Mucosa of rectum (tissue), 2 donors: ENCODE results near the gene KRTAP10-1.

Experiments
- H3K27ac ChIP-seq, 2 donors: one replicate each; pipeline ENCODE4 v1.7.0; 2013; ENCODE audit warnings: inconsistent platforms in 2 of 2, low read depth in 2 of 2, low read length in 2 of 2
- H3K27me3 ChIP-seq, 2 donors: one replicate each; pipeline ENCODE4 v1.7.0; 2013; ENCODE audit warnings: low read length in 2 of 2; ENCODE audit not compliant: control insufficient read depth in 2 of 2, insufficient read depth in 2 of 2
- H3K36me3 ChIP-seq, 2 donors: one replicate each; pipeline ENCODE4 v1.7.0; 2013; ENCODE audit warnings: low read length in 2 of 2; ENCODE audit not compliant: control insufficient read depth in 2 of 2, insufficient read depth in 2 of 2
- H3K4me1 ChIP-seq, 2 donors: one replicate each; pipeline ENCODE4 v1.7.0; 2013; ENCODE audit warnings: low read length in 2 of 2, mild to moderate bottlenecking in 1 of 2; ENCODE audit not compliant: control insufficient read depth in 2 of 2, insufficient read depth in 2 of 2
- H3K4me3 ChIP-seq, 2 donors: one replicate each; pipeline ENCODE4 v1.7.0; 2013; ENCODE audit warnings: low read length in 2 of 2
- H3K9ac ChIP-seq, 2 donors: one replicate each; pipeline ENCODE4 v1.7.0; 2013; ENCODE audit warnings: low read length in 2 of 2, low read depth in 1 of 2, mild to moderate bottlenecking in 1 of 2
- H3K9me3 ChIP-seq, 2 donors: one replicate each; pipeline ENCODE4 v1.7.0; 2013; ENCODE audit warnings: low read length in 2 of 2; ENCODE audit not compliant: control insufficient read depth in 2 of 2
- donor health status: healthy.
- donor health status: Normal muscosa, but diverticular disease.

The KRTAP10-1 gene

GRCh38 chr21:44500111-44500510, 39.9 kb downstream of the KRTAP10-1 start:
- H3K36me3 ChIP-seq: no peaks in the 10 kb centered on the region
- no peaks in the 10 kb centered on the region for H3K27me3 ChIP-seq
- H3K4me3 ChIP-seq: no peak overlapping the region
- H3K4me1 ChIP-seq: peaks cover 0 to 5% of the 10 kb centered on the region in 2 donors
- no peaks in the 10 kb centered on the region for H3K9me3 ChIP-seq
- H3K9ac ChIP-seq: no peak overlapping the region
- H3K27ac ChIP-seq: no peak overlapping the region

GRCh38 chr21:44499631-44500030, 40.4 kb downstream of the KRTAP10-1 start:
- Histone ChIP-seq H3K9me3 (no peaks in the 10 kb centered on the region), H3K9ac (no peak overlapping the region), H3K27ac (no peak overlapping the region), H3K36me3 (no peaks in the 10 kb centered on the region), H3K4me3 (no peak overlapping the region), H3K4me1 (peaks cover 0 to 5% of the 10 kb centered on the region in 2 donors), H3K27me3 (peaks cover 0 to 2% of the 10 kb centered on the region in 2 donors)

DNA sequence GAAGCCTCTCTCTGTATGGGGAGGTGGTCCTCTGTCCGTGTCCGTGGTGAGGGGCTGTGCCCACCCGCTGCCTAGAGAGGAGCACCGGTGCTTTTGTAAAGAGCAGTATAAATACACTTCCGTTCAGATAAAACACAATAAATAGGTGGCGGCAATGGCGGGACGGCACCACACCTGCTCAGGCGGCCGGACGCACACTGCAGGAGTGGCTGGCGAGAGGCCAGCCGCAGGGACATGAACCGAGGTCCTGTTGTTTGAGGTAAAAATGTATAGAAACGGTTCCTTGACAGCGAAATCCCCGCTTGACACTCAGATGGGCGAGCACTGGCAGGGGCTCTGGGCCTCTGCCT, 40.8 kb downstream of the KRTAP10-1 start:
- H3K9me3 ChIP-seq: no peaks in the 10 kb centered on the region
- H3K9ac ChIP-seq: no peak overlapping the region
- H3K27me3 ChIP-seq: peaks cover 0 to 2% of the 10 kb centered on the region in 2 donors
- H3K4me3 ChIP-seq: no peak overlapping the region
- peaks cover 0 to 5% of the 10 kb centered on the region in 2 donors for H3K4me1 ChIP-seq
- H3K27ac ChIP-seq: no peak overlapping the region
- H3K36me3 ChIP-seq: no peaks in the 10 kb centered on the region

DNA sequence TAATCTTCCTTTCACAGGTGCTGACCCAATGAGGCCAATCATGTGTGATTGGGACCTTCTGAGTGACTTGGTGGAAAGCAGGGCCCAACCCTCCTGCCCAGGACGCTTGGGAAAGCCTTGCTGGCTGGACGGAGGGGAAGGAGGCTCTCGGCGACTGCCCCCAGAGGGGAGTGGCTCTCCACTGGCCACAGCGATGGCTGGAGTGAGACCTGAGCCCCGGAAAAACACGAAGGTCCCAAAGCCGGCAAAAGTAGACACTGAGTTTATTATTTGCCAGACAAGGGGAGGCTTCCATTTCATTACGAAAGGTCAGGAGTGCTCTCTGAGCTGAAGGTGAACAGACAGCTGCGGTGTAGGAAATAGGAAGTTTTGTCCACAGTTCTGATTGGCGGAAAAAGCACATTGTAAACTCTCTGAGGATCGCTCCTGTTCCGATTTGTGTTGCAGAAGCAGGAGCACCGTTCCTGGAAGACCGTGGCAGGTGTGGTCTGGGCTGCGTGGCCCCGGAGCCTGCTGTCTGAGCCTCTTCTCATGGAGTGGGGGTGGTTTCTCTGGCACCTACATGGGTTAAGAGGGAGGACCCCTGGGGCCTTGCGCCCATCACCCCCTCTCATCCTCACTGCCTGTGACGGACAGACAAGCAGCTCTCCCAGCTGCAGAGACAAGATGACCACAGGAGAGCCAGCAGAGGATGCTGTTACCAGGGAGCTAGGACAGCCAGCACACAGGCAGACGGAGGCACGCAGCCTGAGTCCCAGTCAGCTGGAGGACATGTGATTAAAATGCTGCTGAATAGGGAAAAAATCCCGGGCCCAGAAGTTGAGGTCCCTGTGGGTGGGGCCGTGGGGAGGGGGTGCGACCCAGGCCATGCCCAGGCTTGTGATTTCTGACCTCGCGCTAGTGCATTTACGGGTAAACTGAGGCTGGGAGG, 41.5 kb downstream of the KRTAP10-1 start:
- Histone ChIP-seq H3K9ac (no peak overlapping the region), H3K9me3 (no peaks in the 10 kb centered on the region), H3K27ac (no peak overlapping the region), H3K4me1 (peaks cover 0 to 5% of the 10 kb centered on the region in 2 donors), H3K4me3 (no peak overlapping the region), H3K36me3 (no peaks in the 10 kb centered on the region), H3K27me3 (peaks cover 0 to 2% of the 10 kb centered on the region in 2 donors)

GRCh38 chr21:44497703-44498126, 42.3 kb downstream of the KRTAP10-1 start:
- Histone ChIP-seq H3K9ac (no peak overlapping the region), H3K27me3 (peaks cover 0 to 2% of the 10 kb centered on the region in 2 donors), H3K4me3 (no peak overlapping the region), H3K27ac (no peak overlapping the region), H3K9me3 (no peaks in the 10 kb centered on the region), H3K4me1 (peaks cover 0 to 5% of the 10 kb centered on the region in 2 donors), H3K36me3 (no peaks in the 10 kb centered on the region)

- Histone ChIP-seq H3K36me3 (no peaks in the 10 kb centered on the region), H3K27me3 (peaks cover 0 to 2% of the 10 kb centered on the region in 2 donors), H3K27ac (no peak overlapping the region), H3K4me1 (peaks cover 0 to 5% of the 10 kb centered on the region in 2 donors), H3K9ac (no peak overlapping the region), H3K9me3 (no peaks in the 10 kb centered on the region), H3K4me3 (no peak overlapping the region)
These were observed 43.1 kb downstream of the KRTAP10-1 start for GRCh38 chr21:44496564-44497550.

GRCh38 chr21:44495611-44496563, 44.1 kb downstream of the KRTAP10-1 start:
- Histone ChIP-seq H3K36me3 (no peaks in the 10 kb centered on the region), H3K9ac (no peak overlapping the region)

DNA sequence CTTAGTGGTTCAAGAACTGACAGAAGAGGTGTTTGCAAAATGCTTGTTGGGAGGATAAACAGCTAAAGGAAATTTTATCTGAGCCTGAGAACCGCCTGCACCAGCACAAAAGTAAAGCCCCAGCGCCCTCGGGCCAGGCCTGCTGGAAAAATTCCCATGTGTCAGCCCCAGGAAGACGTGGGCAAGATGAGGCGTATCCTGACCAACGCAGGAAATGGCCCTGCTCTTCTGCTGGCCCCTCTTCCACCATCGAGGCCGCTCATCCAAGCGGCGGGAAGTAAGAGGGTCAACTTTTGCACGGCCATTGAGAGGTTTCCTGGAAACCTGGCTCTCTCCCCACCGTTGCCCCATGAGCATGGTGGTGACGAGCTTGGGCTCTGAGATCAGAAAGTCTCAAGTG, 45.0 kb downstream of the KRTAP10-1 start:
- peaks cover 0 to 2% of the 10 kb centered on the region in 2 donors for H3K27me3 ChIP-seq
- H3K27ac ChIP-seq: no peak overlapping the region
- H3K4me3 ChIP-seq: no peak overlapping the region
- H3K9ac ChIP-seq: no peak overlapping the region
- no peaks in the 10 kb centered on the region for H3K9me3 ChIP-seq
- peaks cover 0 to 5% of the 10 kb centered on the region in 2 donors for H3K4me1 ChIP-seq
- no peaks in the 10 kb centered on the region for H3K36me3 ChIP-seq

More at GRCh38 chr21:44495611-44496563, 44.1 kb downstream of the KRTAP10-1 start:
- H3K4me3 ChIP-seq: no peak overlapping the region
- H3K4me1 ChIP-seq: peaks cover 0 to 5% of the 10 kb centered on the region in 2 donors
- H3K27ac ChIP-seq: no peak overlapping the region
- H3K9me3 ChIP-seq: no peaks in the 10 kb centered on the region
- peaks cover 0 to 2% of the 10 kb centered on the region in 2 donors for H3K27me3 ChIP-seq

- Histone ChIP-seq H3K9me3 (no peaks in the 10 kb centered on the region), H3K4me3 (no peak overlapping the region), H3K4me1 (peaks cover 0 to 5% of the 10 kb centered on the region in 2 donors), H3K27me3 (peaks cover 0 to 2% of the 10 kb centered on the region in 2 donors), H3K27ac (no peak overlapping the region), H3K9ac (no peak overlapping the region), H3K36me3 (no peaks in the 10 kb centered on the region)
These were observed 45.6 kb downstream of the KRTAP10-1 start for GRCh38 chr21:44494418-44494817.
